ENCODE measurements around the gene PTPRK.

GRCh38 chr6:128422871-128423270, 97.5 kb downstream of the PTPRK start:
- TF ChIP-seq POLR2A (IDR thresholded peaks at IDR 0.05; ENCODE audit: low read length) = no peak
- TF ChIP-seq GATA1 (IDR thresholded peaks at IDR 0.05; ENCODE audit: low read depth, low read length) = no peak

Data from erythroblast (primary cell).